Right cardiac atrium (tissue), 5 donors: ENCODE results near the gene MORN5. TPM values are rescaled to one million over a fixed set of nuclear protein-coding genes. Genes with fewer than 3 reads are reported as not detected.
A peak's percentile ranks its signal among the peaks of the same experiment; 100 is the strongest.

Experiments
- ATAC-seq, 2 donors: fragments of 200-7000 bp; cut with Tn5 transposase; one replicate each; pipeline versions ENCODE4 v1.8.0 to v1.9.1; 2020; ENCODE audit warnings: moderate library complexity in 2 of 2, mild to moderate bottlenecking in 1 of 2
- DNase-seq, 3 donors: peaks; one replicate each; pipeline ENCODE4 v3.0.0-alpha.2; 2020
- H3K27ac ChIP-seq: one replicate; pipeline ENCODE4 v1.5.1; 2013; ENCODE audit warnings: mild to moderate bottlenecking, low read length, control low read depth, moderate library complexity
- H3K27me3 ChIP-seq: one replicate; pipeline ENCODE4 v1.6.1; 2013; ENCODE audit not compliant: control insufficient read depth, insufficient read depth
- H3K4me1 ChIP-seq: one replicate; pipeline ENCODE4 v1.6.1; 2013; ENCODE audit warnings: low read length; ENCODE audit not compliant: control insufficient read depth, insufficient read depth
- H3K4me3 ChIP-seq: one replicate; pipeline ENCODE4 v1.5.1; 2013; ENCODE audit warnings: low read length, control low read depth
- H3K9me3 ChIP-seq: one replicate; pipeline ENCODE4 v1.6.1; 2013; ENCODE audit warnings: low read length; ENCODE audit not compliant: control insufficient read depth
- WGBS: extraction: QIAGEN DNeasy Blood & Tissue Kit; methylation state at CpG from one replicate; pipeline ENCODE4 v1.1.7; 2013; 5-methylcytosine and 5-hydroxymethylcytosine counted together
- intact Hi-C, 4 donors: fragments of 100-400 bp; cut with DNase I; formaldehyde crosslinking; loops; one replicate each; pipeline versions ENCODE4 v1.11.0 to v1.14.0; 2022 to 2023
- polyA plus RNA-seq: library from polyadenylated mRNA; stranded (reverse); fragments of 200-250 nt; gene quantifications from one replicate; pipeline ENCODE4 v1.2.3, GENCODE V29; 2013
- total RNA-seq, 4 donors: library from RNA; stranded (reverse); fragmentation: NEBNext Ultra II Directional; extraction: Animal tissue kit (Norgen Biotek cat#: 25700); gene quantifications; one replicate each; pipeline ENCODE4 v1.2.1, GENCODE V29; 2021
- donor health status: healthy with polysubstance abuse.
- donor health status: DM: no; HTN: yes; CAD: no.
- donor health status: DM: no; HTN: no; CAD: no.
- donor health status: DM: no; HTN: yes; CAD: no; lungs with severe emphysema.
- donor health status: DM: yes; HTN: yes; CAD: no.

Gene MORN5
- total and polyA plus RNA-seq, 5 donors, result 0.25 TPM; not detected in 4

GRCh38 chr9:122132539-122132938 is 27.2 kb upstream of the MORN5 start:
- H3K4me3 ChIP-seq, result no peak overlapping the region
- H3K9me3 ChIP-seq, result no peaks in the 10 kb centered on the region
- DNase-seq (no peak), ATAC-seq (no peak)
- peaks cover 17% of the 10 kb centered on the region for H3K4me1 ChIP-seq
- intact Hi-C loops, result no loop called here
- H3K27me3 ChIP-seq, result no peaks in the 10 kb centered on the region
- WGBS, result 89% methylated on average over 4 of the region's 4 CpGs
- no peak overlapping the region for H3K27ac ChIP-seq

- Histone ChIP-seq H3K4me1 (peaks cover 17% of the 10 kb centered on the region), H3K9me3 (no peaks in the 10 kb centered on the region), H3K4me3 (no peak overlapping the region), H3K27me3 (no peaks in the 10 kb centered on the region), H3K27ac (peak overlapping the region; percentile 43)
- ATAC-seq (peak; percentile 34 to 72), DNase-seq (peak; percentile 61 to 84 (median 83))
- intact Hi-C loops, result no loop called here
- 52% methylated on average over 12 of the region's 12 CpGs for WGBS
Observed at GRCh38 chr9:122133263-122133983, 26.3 kb upstream of the MORN5 start.

- no peak for DNase-seq
- H3K4me1 ChIP-seq, result peaks cover 17% of the 10 kb centered on the region
- H3K9me3 ChIP-seq, result no peaks in the 10 kb centered on the region
- no peak for ATAC-seq
- H3K27me3 ChIP-seq, result no peaks in the 10 kb centered on the region
- no peak overlapping the region for H3K4me3 ChIP-seq
- intact Hi-C loops, result no loop called here
- H3K27ac ChIP-seq, result peak overlapping the region; percentile 14
- 48% methylated on average over 17 of the region's 17 CpGs for WGBS
Observed at GRCh38 chr9:122133984-122134535, 25.6 kb upstream of the MORN5 start.

GRCh38 chr9:122134822-122135528 is 24.7 kb upstream of the MORN5 start:
- peaks cover 17% of the 10 kb centered on the region for H3K4me1 ChIP-seq
- no peaks in the 10 kb centered on the region for H3K27me3 ChIP-seq
- intact Hi-C loops, result no loop called here
- DNase-seq (peak in 1 of 3 donors; percentile 45), ATAC-seq (peak in 1 of 2 donors; percentile 24)
- no peak overlapping the region for H3K4me3 ChIP-seq
- no peaks in the 10 kb centered on the region for H3K9me3 ChIP-seq
- no peak overlapping the region for H3K27ac ChIP-seq
- WGBS, result 43% methylated on average over 12 of the region's 12 CpGs

- H3K27me3 ChIP-seq, result no peaks in the 10 kb centered on the region
- peaks cover 17% of the 10 kb centered on the region for H3K4me1 ChIP-seq
- no peak overlapping the region for H3K27ac ChIP-seq
- no peak for ATAC-seq
- intact Hi-C loops, result no loop called here
- H3K4me3 ChIP-seq, result no peak overlapping the region
- 90% methylated on average over 7 of the region's 7 CpGs for WGBS
- no peaks in the 10 kb centered on the region for H3K9me3 ChIP-seq
- no peak for DNase-seq
Observed at GRCh38 chr9:122135529-122135859, 24.2 kb upstream of the MORN5 start.

GRCh38 chr9:122138560-122139268 is 21.0 kb upstream of the MORN5 start:
- Histone ChIP-seq H3K4me1 (peaks cover 14% of the 10 kb centered on the region), H3K9me3 (no peaks in the 10 kb centered on the region), H3K4me3 (no peak overlapping the region), H3K27me3 (no peaks in the 10 kb centered on the region), H3K27ac (peak overlapping the region; percentile 13)
- DNase-seq (no peak), ATAC-seq (peak in 1 of 2 donors; percentile 9)
- intact Hi-C loops, result no loop called here
- 71% methylated on average over 10 of the region's 10 CpGs for WGBS

- Histone ChIP-seq H3K4me3 (no peak overlapping the region), H3K9me3 (no peaks in the 10 kb centered on the region), H3K27ac (peak overlapping the region; percentile 79), H3K4me1 (peaks cover 7% of the 10 kb centered on the region), H3K27me3 (no peaks in the 10 kb centered on the region)
- intact Hi-C loops, result no loop called here
- 73% methylated on average over 8 of the region's 8 CpGs for WGBS
- no peak for DNase-seq
- ATAC-seq, result no peak
Observed at GRCh38 chr9:122140368-122141193, 19.1 kb upstream of the MORN5 start.

- ATAC-seq, result no peak
- Histone ChIP-seq H3K27ac (no peak overlapping the region), H3K27me3 (no peaks in the 10 kb centered on the region), H3K4me3 (no peak overlapping the region), H3K9me3 (no peaks in the 10 kb centered on the region), H3K4me1 (peaks cover 10% of the 10 kb centered on the region)
- DNase-seq, result no peak
- intact Hi-C loops, result no loop called here
- whole genome bisulfite sequencing, result 68% methylated on average over 5 of the region's 5 CpGs
Observed at GRCh38 chr9:122141671-122142070, 18.0 kb upstream of the MORN5 start.

- no peak overlapping the region for H3K4me3 ChIP-seq
- ATAC-seq (peak in 1 of 2 donors; percentile 34), DNase-seq (no peak)
- H3K27me3 ChIP-seq, result no peaks in the 10 kb centered on the region
- H3K4me1 ChIP-seq, result peaks cover 10% of the 10 kb centered on the region
- H3K9me3 ChIP-seq, result no peaks in the 10 kb centered on the region
- WGBS, result 57% methylated on average over 1 of the region's 1 CpG
- H3K27ac ChIP-seq, result peak overlapping the region; percentile 54
- intact Hi-C loops, result no loop called here
Observed at GRCh38 chr9:122143296-122143695, 16.4 kb upstream of the MORN5 start.

- no peak for ATAC-seq
- no peaks in the 10 kb centered on the region for H3K27me3 ChIP-seq
- 65% methylated on average over 14 of the region's 14 CpGs for WGBS
- no peak for DNase-seq
- intact Hi-C loops, result no loop called here
- H3K4me1 ChIP-seq, result peaks cover 10% of the 10 kb centered on the region
- H3K27ac ChIP-seq, result peak overlapping the region; percentile 49
- H3K9me3 ChIP-seq, result no peaks in the 10 kb centered on the region
- H3K4me3 ChIP-seq, result no peak overlapping the region
Observed at GRCh38 chr9:122143876-122144405, 15.8 kb upstream of the MORN5 start.
